T-cell (primary cell): ENCODE measurements around the gene CDNF. TPM values are rescaled to one million over a fixed set of nuclear protein-coding genes. Genes with fewer than 3 reads are reported as not detected.
"Not testable (repeated sequence)": the region's sequence is repeated elsewhere in the genome, so short reads cannot be mapped to it uniquely, and the experiment has no call there.

ENCODE experiments used
- ATAC-seq, 4 experiments: fragments of 200-7000 bp in 3 of 4; fragments of 150-1000 bp in 1 of 4; cut with Tn5 transposase; replicated peaks in 1 of 4; 1 replicate in 3 of 4; 2 replicates in 1 of 4; pipeline ENCODE4 v1.10.0; 2021; ENCODE audit warnings: moderate library complexity in 3 of 4, mild to moderate bottlenecking in 2 of 4, moderate number of reproducible peaks in 1 of 4
- CTCF ChIA-PET, 2 donors: fragments of 300-600 bp; sonication (Branson Sonifier 250); formaldehyde crosslinking; loops; one replicate each; lab custom pipeline; 2022; ENCODE audit warnings: antibody characterized with exemption in 2 of 2; lab: Charles Lee
- POLR2A ChIA-PET, 2 donors: fragments of 300-600 bp; sonication (Branson Sonifier 250); formaldehyde crosslinking; loops; one replicate each; lab custom pipeline; 2022; ENCODE audit warnings: antibody characterized with exemption in 2 of 2; lab: Charles Lee
- DNase-seq, 35 experiments: peaks; one replicate each; pipeline versions ENCODE4 v3.0.0 to v3.0.0-alpha.2; 2013 to 2023
- H3K27ac ChIP-seq: one replicate; pipeline ENCODE4 v1.5.1; 2013; ENCODE audit warnings: low read length
- H3K27me3 ChIP-seq, 2 experiments: replicated peaks in 1 of 2; 1 replicate in 1 of 2; 2 replicates in 1 of 2; pipeline versions ENCODE4 v1.6.1 to v1.7.0; 2013; ENCODE audit warnings: low read length in 1 of 2, mixed read lengths in 1 of 2; ENCODE audit not compliant: control insufficient read depth in 2 of 2, insufficient read depth in 2 of 2; ENCODE audit errors: extremely low read depth in 1 of 2
- H3K36me3 ChIP-seq, 2 donors: 1 replicate in 1 of 2; 2 replicates in 1 of 2; pipeline versions ENCODE4 v1.6.1 to v1.7.0; 2013; ENCODE audit warnings: low read length in 1 of 2; ENCODE audit not compliant: control insufficient read depth in 2 of 2, insufficient read depth in 1 of 2; ENCODE audit errors: extremely low read depth in 1 of 2
- H3K4me1 ChIP-seq, 2 experiments: 1 replicate in 1 of 2; 2 replicates in 1 of 2; pipeline versions ENCODE4 v1.6.1 to v1.7.0; 2013; ENCODE audit warnings: low read length in 2 of 2, mixed read lengths in 1 of 2; ENCODE audit not compliant: insufficient read depth in 2 of 2, control insufficient read depth in 1 of 2; ENCODE audit errors: extremely low read depth in 1 of 2
- H3K4me3 ChIP-seq, 2 donors: 1 replicate in 1 of 2; 2 replicates in 1 of 2; pipeline versions ENCODE4 v1.5.1 to v1.7.0; 2013; ENCODE audit warnings: mild to moderate bottlenecking in 2 of 2, low read length in 1 of 2, moderate library complexity in 1 of 2; ENCODE audit not compliant: control insufficient read depth in 1 of 2; ENCODE audit errors: extremely low read depth in 1 of 2
- H3K9me3 ChIP-seq: 2 replicates; pipeline ENCODE4 v1.7.0; 2013
- H3K27ac Mint-ChIP-seq, 2 donors: one replicate each; pipeline ENCODE4 v1.8.0; 2020 to 2021; ENCODE audit warnings: mild to moderate bottlenecking in 2 of 2, mixed read lengths in 2 of 2
- H3K27me3 Mint-ChIP-seq, 2 donors: one replicate each; pipeline ENCODE4 v1.8.0; 2021 to 2022; ENCODE audit warnings: mixed read lengths in 2 of 2
- H3K36me3 Mint-ChIP-seq: one replicate; pipeline ENCODE4 v1.8.0; 2021; ENCODE audit warnings: mixed read lengths
- H3K4me1 Mint-ChIP-seq, 3 donors: one replicate each; pipeline ENCODE4 v1.8.0; 2020 to 2022; ENCODE audit warnings: mixed read lengths in 3 of 3, mild to moderate bottlenecking in 1 of 3
- H3K4me3 Mint-ChIP-seq, 3 donors: one replicate each; pipeline ENCODE4 v1.8.0; 2020 to 2022; ENCODE audit warnings: mild to moderate bottlenecking in 3 of 3, mixed read lengths in 3 of 3, moderate library complexity in 3 of 3
- H3K9me3 Mint-ChIP-seq, 3 donors: one replicate each; pipeline ENCODE4 v1.8.0; 2020 to 2022; ENCODE audit warnings: mixed read lengths in 3 of 3
- WGBS: methylation state at CpG from one replicate; pipeline ENCODE4 v1.1.5; 2013; ENCODE audit warnings: missing lambda C conversion rate; ENCODE audit not compliant: insufficient coverage; 5-methylcytosine and 5-hydroxymethylcytosine counted together
- total RNA-seq, 35 experiments: library from RNA in 6 of 35; stranded (reverse) in 6 of 35; fragments of 120-200 nt in 1 of 35; gene quantifications; one replicate each; pipeline versions ENCODE4 v1.2.1 to v1.2.4 and lab custom pipeline; 2013 to 2026

The CDNF gene
- total RNA-seq, 5 donors from 2014 or later (not counting 1 experiment from before 2014, with no cell fraction given), result 1.5 to 4.0 (median 2.5) TPM

DNA sequence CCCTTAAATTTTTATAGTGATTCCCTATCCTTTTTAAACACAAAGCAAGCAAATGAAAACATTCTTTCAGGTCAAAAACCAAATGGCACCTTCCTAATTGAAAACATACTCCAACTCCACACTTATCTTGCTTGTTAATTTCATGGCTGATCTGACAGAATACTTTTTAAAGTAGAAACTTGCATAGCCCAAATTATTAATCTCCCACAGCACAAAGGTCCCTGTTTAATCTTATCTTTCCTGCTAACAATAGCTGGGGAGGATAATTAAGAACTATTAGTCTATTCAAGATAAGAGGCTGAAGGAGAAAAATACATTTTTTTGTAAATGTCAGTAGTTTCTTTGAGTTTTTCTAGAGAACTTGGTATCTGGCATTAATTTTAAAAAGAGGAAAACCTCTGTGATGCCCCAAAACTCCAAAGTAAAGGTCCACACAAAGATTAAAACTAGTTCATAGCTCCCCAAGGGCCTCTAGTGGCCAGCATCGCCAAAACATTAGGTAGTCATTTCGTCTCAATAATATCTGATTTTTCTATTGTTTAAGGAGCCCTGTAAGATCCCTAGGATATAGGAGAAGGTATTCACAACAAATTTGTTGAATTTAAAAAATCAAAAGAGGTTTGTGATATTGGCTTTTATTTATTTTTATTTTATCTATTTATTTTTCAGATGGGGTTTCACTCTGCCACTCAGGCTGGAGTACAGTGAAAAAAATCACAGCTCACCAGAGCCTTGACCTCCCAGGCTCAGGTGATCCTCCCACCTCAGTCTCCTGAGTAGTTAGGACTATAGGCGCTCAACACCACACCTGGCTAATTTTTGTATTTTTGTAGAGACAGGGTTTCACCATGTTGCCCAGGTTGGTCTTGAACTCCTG is 14.7 kb downstream of the CDNF start:
- H3K9me3 Mint-ChIP-seq, result no peaks in the 10 kb centered on the region
- no peak overlapping the region for H3K4me3 Mint-ChIP-seq
- H3K27me3 ChIP-seq, result no peaks in the 10 kb centered on the region
- H3K27me3 Mint-ChIP-seq, result no peaks in the 10 kb centered on the region
- peak in 30 of 35 experiments; percentile 5 to 63 (median 31) for DNase-seq
- H3K4me1 ChIP-seq, result no peaks in the 10 kb centered on the region
- no peaks in the 10 kb centered on the region for H3K36me3 ChIP-seq
- H3K27ac Mint-ChIP-seq, result peak overlapping the region in 1 of 2 donors; percentile 76
- H3K4me3 ChIP-seq, result no peak overlapping the region
- no peak overlapping the region for H3K27ac ChIP-seq
- H3K4me1 Mint-ChIP-seq, result peaks cover 0 to 26% (median 5%) of the 10 kb centered on the region in 3 donors
- no peaks in the 10 kb centered on the region for H3K9me3 ChIP-seq
- POLR2A ChIA-PET, result interaction anchor here in 1 of 2 donors (0.6 to 1.3 kb wide), 3 partner anchors 15 to 628 kb away, joined by 4 to 8 read pairs (median 6); partner anchors contain the start of genes CDNF, HSPA14 and MSANTD7
- CTCF ChIA-PET, result interaction anchor here (0.6 to 2.9 kb wide), 11 partner anchors 14 to 626 kb away, joined by 3 to 17 read pairs (median 4); partner anchors contain the start of genes CDNF (in 2 of the 2), HSPA14 (in 1 of the 2) and MSANTD7 (in 1 of the 2)
- ATAC-seq, result peak in 3 of 4 experiments; percentile 36 to 70 (median 61)
- no CpG with 5 or more reads among the region's 3 CpGs for WGBS
- no peaks in the 10 kb centered on the region for H3K36me3 Mint-ChIP-seq

DNA sequence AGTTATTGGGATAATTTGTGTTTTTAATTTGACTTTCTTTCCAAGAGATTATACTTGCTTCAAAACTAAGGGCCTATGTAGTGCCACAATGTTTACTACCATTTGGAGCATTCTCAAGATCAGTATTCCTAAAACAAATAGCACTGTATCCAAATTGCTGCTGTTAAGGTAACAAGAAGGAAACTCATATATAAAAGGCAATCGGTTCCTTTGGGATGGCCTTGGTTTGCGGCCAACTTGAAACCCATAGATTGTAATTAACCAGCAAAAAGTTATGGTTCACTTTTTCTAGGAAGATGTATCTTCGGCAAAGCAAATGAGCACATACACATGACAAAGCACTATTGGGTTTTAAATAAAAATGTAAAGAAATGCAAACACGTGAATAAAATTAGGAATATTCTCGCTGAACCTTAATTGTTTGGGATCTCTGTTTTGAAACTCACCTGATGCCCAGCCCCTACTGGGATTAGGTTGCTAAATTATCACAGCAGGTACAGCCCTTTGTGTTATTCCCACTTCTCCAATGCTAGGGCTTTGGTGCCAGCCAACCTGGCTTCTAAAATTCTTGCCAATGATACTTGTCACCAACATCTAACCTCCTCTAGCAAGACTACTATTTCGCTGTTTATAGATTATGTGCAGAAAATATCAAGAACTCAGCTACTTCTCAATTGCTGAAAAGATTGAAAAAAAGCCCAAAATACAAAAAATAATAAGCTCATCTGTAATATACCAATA is 16.0 kb downstream of the CDNF start:
- no peak for DNase-seq
- Mint-ChIP-seq H3K36me3 (no peaks in the 10 kb centered on the region), H3K9me3 (no peaks in the 10 kb centered on the region), H3K4me3 (no peak overlapping the region), H3K4me1 (peaks cover 0 to 26% (median 5%) of the 10 kb centered on the region in 3 donors), H3K27me3 (no peaks in the 10 kb centered on the region), H3K27ac (no peak overlapping the region)
- no peak for ATAC-seq
- 100% methylated on average over 1 of the region's 6 CpGs for WGBS
- POLR2A ChIA-PET, result interaction anchor here in 1 of 2 donors (1.3 kb wide), 1 partner anchor 16 kb away, joined by 4 read pairs; the partner anchor contains the start of genes CDNF, HSPA14 and MSANTD7
- CTCF ChIA-PET, result interaction anchor here (1.0 to 2.9 kb wide), 4 partner anchors 279 to 324 kb away, joined by 5 to 17 read pairs (median 6); no protein-coding TSS in a partner anchor
- H3K27me3 ChIP-seq, result no peaks in the 10 kb centered on the region
- no peaks in the 10 kb centered on the region for H3K4me1 ChIP-seq
- no peak overlapping the region for H3K27ac ChIP-seq
- no peak overlapping the region for H3K4me3 ChIP-seq
- no peaks in the 10 kb centered on the region for H3K9me3 ChIP-seq
- no peaks in the 10 kb centered on the region for H3K36me3 ChIP-seq

DNA sequence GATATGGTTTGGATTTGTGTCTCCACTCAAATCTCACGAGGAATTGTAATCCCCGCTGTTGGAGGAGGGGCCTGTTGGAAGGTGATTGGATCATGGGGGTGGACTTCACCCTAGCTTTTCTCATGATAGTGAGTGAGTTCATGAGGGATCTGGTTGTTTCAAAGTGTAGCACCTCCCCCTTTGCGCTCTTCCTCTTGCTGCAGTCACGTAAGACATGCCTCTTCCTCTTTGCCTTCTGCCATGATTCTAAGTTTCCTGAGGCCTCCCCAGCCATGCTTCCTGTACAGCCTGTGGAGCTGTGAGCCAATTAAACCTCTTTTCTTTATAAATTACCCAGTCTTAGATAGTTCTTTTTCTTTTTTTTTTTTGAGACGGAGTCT is 17.1 kb downstream of the CDNF start:
- CTCF ChIA-PET, result no interaction called here
- H3K36me3 ChIP-seq, result no peaks in the 10 kb centered on the region
- Mint-ChIP-seq H3K4me3 (no peak overlapping the region), H3K4me1 (peaks cover 0 to 22% (median 5%) of the 10 kb centered on the region in 3 donors), H3K36me3 (no peaks in the 10 kb centered on the region), H3K9me3 (no peaks in the 10 kb centered on the region), H3K27ac (no peak overlapping the region), H3K27me3 (no peaks in the 10 kb centered on the region)
- 69% methylated on average over 2 of the region's 5 CpGs for WGBS
- H3K4me3 ChIP-seq, result no peak overlapping the region
- no peaks in the 10 kb centered on the region for H3K27me3 ChIP-seq
- H3K27ac ChIP-seq, result no peak overlapping the region
- H3K4me1 ChIP-seq, result no peaks in the 10 kb centered on the region
- DNase-seq (no peak), ATAC-seq (no peak)
- POLR2A ChIA-PET, result no interaction called here
- H3K9me3 ChIP-seq, result no peaks in the 10 kb centered on the region

DNA sequence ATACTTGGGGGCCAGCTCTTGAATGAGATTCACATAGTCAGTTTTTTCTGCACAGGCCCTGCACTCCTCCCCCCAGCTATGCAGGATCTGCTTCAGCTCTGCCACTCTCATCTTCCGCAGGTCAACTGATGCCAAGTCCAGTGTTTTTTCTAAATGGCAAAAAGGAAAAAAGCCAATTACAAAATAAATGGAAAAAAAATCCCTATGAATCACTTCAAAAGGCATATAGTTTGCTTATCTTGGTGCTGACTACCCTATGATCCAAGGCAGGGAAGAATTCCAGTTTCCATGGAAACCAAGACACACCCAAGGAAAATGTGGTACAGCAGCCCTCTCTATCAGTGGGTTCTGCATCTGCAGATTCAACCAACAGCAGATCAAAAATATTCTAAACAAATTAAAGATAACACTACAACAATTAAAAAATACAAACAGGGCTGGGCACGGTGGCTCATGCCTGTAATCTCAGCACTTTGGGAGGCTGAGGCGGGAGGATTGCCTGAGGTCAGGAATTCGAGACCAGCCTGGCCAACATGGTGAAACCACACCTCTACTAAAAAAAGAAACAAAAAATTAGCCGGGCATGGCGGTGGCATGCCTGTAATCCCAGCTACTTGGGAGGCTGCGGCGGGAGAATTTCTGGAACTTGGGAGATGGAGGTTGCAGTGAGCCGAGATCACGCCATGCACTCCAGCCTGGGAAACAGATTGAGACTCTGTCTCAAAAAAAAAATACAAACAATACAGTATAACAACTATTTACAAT is 17.6 kb downstream of the CDNF start:
- H3K4me1 ChIP-seq, result no peaks in the 10 kb centered on the region
- no CpG with 5 or more reads among the region's 10 CpGs for WGBS
- peaks cover 0 to 19% (median 5%) of the 10 kb centered on the region in 3 donors for H3K4me1 Mint-ChIP-seq
- no peak overlapping the region for H3K27ac ChIP-seq
- H3K36me3 ChIP-seq, result no peaks in the 10 kb centered on the region
- DNase-seq (no peak), ATAC-seq (no peak)
- H3K4me3 Mint-ChIP-seq, result no peak overlapping the region
- POLR2A ChIA-PET, result interaction anchor here in 1 of 2 donors (1.4 kb wide), 1 partner anchor 18 kb away, joined by 4 read pairs; the partner anchor contains the start of genes CDNF, HSPA14 and MSANTD7
- no peaks in the 10 kb centered on the region for H3K27me3 ChIP-seq
- CTCF ChIA-PET, result interaction anchor here in 1 of 2 donors (1.1 to 1.2 kb wide), 2 partner anchors 17 to 277 kb away, joined by 4 read pairs; partner anchors contain the start of gene CDNF
- no peak overlapping the region for H3K27ac Mint-ChIP-seq
- no peaks in the 10 kb centered on the region for H3K9me3 ChIP-seq
- no peaks in the 10 kb centered on the region for H3K36me3 Mint-ChIP-seq
- no peaks in the 10 kb centered on the region for H3K9me3 Mint-ChIP-seq
- no peaks in the 10 kb centered on the region for H3K27me3 Mint-ChIP-seq
- no peak overlapping the region for H3K4me3 ChIP-seq

DNA sequence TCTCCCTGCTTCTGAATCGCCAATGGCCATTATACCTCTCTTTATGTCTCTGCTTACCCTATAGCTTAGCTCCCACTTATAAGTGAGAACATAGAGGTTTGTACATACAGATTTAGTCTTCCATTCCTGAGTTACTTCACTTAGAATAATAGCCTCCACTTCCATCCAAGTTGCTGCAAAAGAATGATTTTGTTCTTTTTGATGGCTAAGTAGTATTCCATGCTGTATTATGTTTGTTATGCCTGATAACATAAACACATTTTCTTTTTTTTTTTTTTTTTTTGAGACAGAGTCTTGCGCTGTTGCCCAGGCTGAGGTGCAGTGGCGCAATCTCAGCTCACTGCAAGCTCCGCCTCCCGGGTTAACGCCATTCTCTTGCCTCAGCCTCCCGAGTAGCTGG is 21.1 kb downstream of the CDNF start:
- H3K4me3 ChIP-seq, H3K9me3 Mint-ChIP-seq, ATAC-seq, H3K27ac Mint-ChIP-seq, DNase-seq, H3K4me3 Mint-ChIP-seq, H3K36me3 Mint-ChIP-seq, POLR2A ChIA-PET, H3K27me3 ChIP-seq, H3K27ac ChIP-seq, H3K4me1 ChIP-seq, H3K9me3 ChIP-seq, H3K27me3 Mint-ChIP-seq, H3K36me3 ChIP-seq: not testable (repeated sequence)
- 100% methylated on average over 5 of the region's 7 CpGs for WGBS
- CTCF ChIA-PET, result interaction anchor here in 1 of 2 donors (0.6 kb wide), 2 partner anchors 155 to 289 kb away, joined by 3 read pairs; no protein-coding TSS in a partner anchor
- peaks cover 10 to 22% (median 12%) of the 10 kb centered on the region in 3 donors for H3K4me1 Mint-ChIP-seq
